ENCODE data around the gene PDZRN3. TPM values are rescaled to one million over a fixed set of nuclear protein-coding genes. Genes with fewer than 3 reads are reported as not detected.

The PDZRN3 gene
- total RNA-seq, 2 donors from 2014 or later, result 14.2 to 26.4 TPM

GRCh38 chr3:73509066-73509465 is 115.7 kb downstream of the PDZRN3 start:
- no peak for DNase-seq
- no peak for ATAC-seq
- intact Hi-C loops (cut with DNase I, micrococcal nuclease), result loop anchor here (5.0 kb wide), 2 partner anchors 338 to 407 kb away; no protein-coding TSS in a partner anchor

- intact Hi-C loops (cut with DNase I, micrococcal nuclease), result loop anchor here (5.0 kb wide), 2 partner anchors 339 to 406 kb away; no protein-coding TSS in a partner anchor
- ATAC-seq (peak; percentile 51), DNase-seq (peak; percentile 41 to 48)
Observed at GRCh38 chr3:73508330-73508954, 116.3 kb downstream of the PDZRN3 start.

GRCh38 chr3:73504852-73505251 is 119.9 kb downstream of the PDZRN3 start:
- intact Hi-C loops (cut with DNase I, micrococcal nuclease), result loop anchor here (5.0 kb wide), 2 partner anchors 342 to 403 kb away; no protein-coding TSS in a partner anchor
- ATAC-seq (no peak), DNase-seq (no peak)

- ATAC-seq, result peak; percentile 80
- no peak for DNase-seq
- intact Hi-C loops (cut with DNase I, micrococcal nuclease), result no loop called here
Observed at GRCh38 chr3:73504239-73504638, 120.5 kb downstream of the PDZRN3 start.

- intact Hi-C loops (cut with DNase I, micrococcal nuclease), result loop anchor here in 1 of 2 donors (2.0 kb wide), 1 partner anchor 403 kb away; no protein-coding TSS in a partner anchor
- peak; percentile 43 for ATAC-seq
- no peak for DNase-seq
Observed at GRCh38 chr3:73503781-73504180, 121.0 kb downstream of the PDZRN3 start.

- DNase-seq (peak; percentile 56 to 76), ATAC-seq (peak; percentile 79)
- intact Hi-C loops (cut with DNase I, micrococcal nuclease), result loop anchor here in 1 of 2 donors (2.0 kb wide), 1 partner anchor 402 kb away; no protein-coding TSS in a partner anchor
Observed at GRCh38 chr3:73502609-73503583, 121.8 kb downstream of the PDZRN3 start.

GRCh38 chr3:73500321-73500720 is 124.4 kb downstream of the PDZRN3 start:
- intact Hi-C loops (cut with DNase I, micrococcal nuclease), result no loop called here
- no peak for ATAC-seq
- no peak for DNase-seq

- DNase-seq (no peak), ATAC-seq (no peak)
- intact Hi-C loops (cut with DNase I, micrococcal nuclease), result no loop called here
Observed at GRCh38 chr3:73499787-73500186, 125.0 kb downstream of the PDZRN3 start.

- no peak for ATAC-seq
- intact Hi-C loops (cut with DNase I, micrococcal nuclease), result no loop called here
Observed at GRCh38 chr3:73498764-73499622, 125.7 kb downstream of the PDZRN3 start.

GRCh38 chr3:73497646-73498406 is 126.9 kb downstream of the PDZRN3 start:
- intact Hi-C loops (cut with DNase I, micrococcal nuclease), result no loop called here
- ATAC-seq, result no peak

More at GRCh38 chr3:73498764-73499622, 125.7 kb downstream of the PDZRN3 start:
- no peak for DNase-seq

GRCh38 chr3:73493543-73494308 is 131.0 kb downstream of the PDZRN3 start:
- DNase-seq (no peak), ATAC-seq (no peak)
- intact Hi-C loops (cut with DNase I, micrococcal nuclease), result no loop called here

More at GRCh38 chr3:73497646-73498406, 126.9 kb downstream of the PDZRN3 start:
- DNase-seq, result no peak

GRCh38 chr3:73492186-73492585 is 132.6 kb downstream of the PDZRN3 start:
- no peak for DNase-seq
- intact Hi-C loops (cut with DNase I, micrococcal nuclease), result no loop called here
- ATAC-seq, result no peak

- ATAC-seq, result no peak
- intact Hi-C loops (cut with DNase I, micrococcal nuclease), result no loop called here
- no peak for DNase-seq
Observed at GRCh38 chr3:73491287-73491662, 133.5 kb downstream of the PDZRN3 start.

- intact Hi-C loops (cut with DNase I, micrococcal nuclease), result no loop called here
- DNase-seq (no peak), ATAC-seq (no peak)
Observed at GRCh38 chr3:73490453-73491286, 134.1 kb downstream of the PDZRN3 start.

GRCh38 chr3:73485877-73486330 is 138.8 kb downstream of the PDZRN3 start:
- intact Hi-C loops (cut with DNase I, micrococcal nuclease), result no loop called here
- DNase-seq (no peak), ATAC-seq (no peak)

GRCh38 chr3:73484656-73485248 is 140.0 kb downstream of the PDZRN3 start:
- intact Hi-C loops (cut with DNase I, micrococcal nuclease), result no loop called here
- ATAC-seq, result no peak
- no peak for DNase-seq
